ENCODE data around the gene FHL2.

DNA sequence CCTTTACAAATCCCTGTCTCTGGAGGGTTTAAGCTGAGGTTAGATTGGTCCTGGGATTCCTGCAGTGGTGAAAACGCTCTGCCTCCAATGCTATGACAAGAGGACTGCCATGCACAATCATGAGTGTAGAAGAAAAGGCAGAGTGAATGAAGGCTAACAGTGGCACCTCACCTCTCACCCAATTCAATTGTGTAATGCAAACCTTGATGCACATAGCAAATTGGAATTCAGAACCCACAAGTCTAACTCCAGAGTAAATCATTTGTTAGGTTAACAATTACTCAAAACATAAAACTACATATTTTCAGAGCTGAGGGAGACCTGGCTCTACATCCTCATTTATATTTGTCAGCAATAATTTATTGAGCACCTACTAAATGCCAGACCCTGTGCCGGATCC lies 71.2 kb downstream of the FHL2 start:
- TF ChIP-seq, protein P1, sequence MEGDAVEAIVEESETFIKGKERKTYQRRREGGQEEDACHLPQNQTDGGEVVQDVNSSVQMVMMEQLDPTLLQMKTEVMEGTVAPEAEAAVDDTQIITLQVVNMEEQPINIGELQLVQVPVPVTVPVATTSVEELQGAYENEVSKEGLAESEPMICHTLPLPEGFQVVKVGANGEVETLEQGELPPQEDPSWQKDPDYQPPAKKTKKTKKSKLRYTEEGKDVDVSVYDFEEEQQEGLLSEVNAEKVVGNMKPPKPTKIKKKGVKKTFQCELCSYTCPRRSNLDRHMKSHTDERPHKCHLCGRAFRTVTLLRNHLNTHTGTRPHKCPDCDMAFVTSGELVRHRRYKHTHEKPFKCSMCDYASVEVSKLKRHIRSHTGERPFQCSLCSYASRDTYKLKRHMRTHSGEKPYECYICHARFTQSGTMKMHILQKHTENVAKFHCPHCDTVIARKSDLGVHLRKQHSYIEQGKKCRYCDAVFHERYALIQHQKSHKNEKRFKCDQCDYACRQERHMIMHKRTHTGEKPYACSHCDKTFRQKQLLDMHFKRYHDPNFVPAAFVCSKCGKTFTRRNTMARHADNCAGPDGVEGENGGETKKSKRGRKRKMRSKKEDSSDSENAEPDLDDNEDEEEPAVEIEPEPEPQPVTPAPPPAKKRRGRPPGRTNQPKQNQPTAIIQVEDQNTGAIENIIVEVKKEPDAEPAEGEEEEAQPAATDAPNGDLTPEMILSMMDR (IDR thresholded peaks at IDR 0.05; ENCODE audit: poor library complexity) = no peak
- TF ChIP-seq EZH2 (IDR thresholded peaks at IDR 0.05; ENCODE audit: borderline replicate concordance) = no peak
- no peak for TF ChIP-seq EZH2phosphoT487 (IDR thresholded peaks at IDR 0.05; ENCODE audit: low read depth, severe bottlenecking, unreplicated experiment)

Measured in hepatocyte (in vitro differentiated cells).